HepG2 (cell line): ENCODE measurements around the gene GTSF1L. TPM values are rescaled to one million over a fixed set of nuclear protein-coding genes. Genes with fewer than 3 reads are reported as not detected.
A peak's percentile ranks its signal among the peaks of the same experiment; 100 is the strongest.

ENCODE experiments used
- ATF5 ChIP-seq: sonication (generic); formaldehyde crosslinking; IDR thresholded peaks from 2 replicates; pipeline ENCODE4 v1.4.0; 2020; ENCODE audit warnings: mild to moderate bottlenecking, low read depth, missing genetic modification reagents
- HMGXB3 ChIP-seq: sonication (generic); formaldehyde crosslinking; IDR thresholded peaks from 2 replicates; pipeline ENCODE4 v1.4.0; 2020; ENCODE audit warnings: missing genetic modification reagents, borderline replicate concordance
- IKZF5 ChIP-seq: IDR thresholded peaks from 2 replicates; pipeline ENCODE4 v1.6.1; 2018; ENCODE audit warnings: missing genetic modification reagents, mild to moderate bottlenecking, missing compliant biosample characterization
- MAFF ChIP-seq: IDR thresholded peaks from 2 replicates; pipeline ENCODE4 v1.6.1; 2011; ENCODE audit warnings: low read depth, low read length, improper control_type of control experiment
- MIER3 ChIP-seq: IDR thresholded peaks from 2 replicates; pipeline ENCODE4 v1.6.1; 2016; ENCODE audit warnings: missing compliant biosample characterization, borderline replicate concordance
- PBX2 ChIP-seq: IDR thresholded peaks from 2 replicates; pipeline ENCODE4 v1.6.1; 2016; ENCODE audit warnings: control low read depth
- PHF5A ChIP-seq: IDR thresholded peaks from one replicate; pipeline ENCODE4 v1.6.1; 2018; ENCODE audit warnings: low read depth, missing genetic modification reagents; ENCODE audit not compliant: unreplicated experiment
- PREB ChIP-seq: sonication (generic); formaldehyde crosslinking; IDR thresholded peaks from 2 replicates; pipeline ENCODE4 v1.4.0; 2020; ENCODE audit warnings: missing genetic modification reagents
- SNAPC5 ChIP-seq: sonication (generic); formaldehyde crosslinking; IDR thresholded peaks from 2 replicates; pipeline ENCODE4 v1.8.1; 2023; ENCODE audit warnings: mild to moderate bottlenecking, missing genetic modification reagents, borderline replicate concordance
- SP1 ChIP-seq, 2 experiments: fragments of 450-650 bp in 1 of 2; sonication (generic) in 1 of 2; formaldehyde crosslinking in 1 of 2; IDR thresholded peaks; 2 replicates each; pipeline versions ENCODE4 v1.4.0 to v1.6.1; 2016 to 2020; ENCODE audit warnings: missing genetic modification reagents in 1 of 2
- SRSF1 ChIP-seq: fragments of 200-400 bp; formaldehyde crosslinking; optimal IDR thresholded peaks from 2 replicates; pipeline ENCODE3; 2017; ENCODE audit warnings: mild to moderate bottlenecking, low read depth, low read length, moderate library complexity
- TBX3 ChIP-seq: fragments of 450-650 bp; IDR thresholded peaks from 2 replicates; pipeline ENCODE4 v1.6.1; 2017; ENCODE audit warnings: antibody characterized with exemption, mild to moderate bottlenecking, inconsistent platforms, borderline replicate concordance
- YY1 ChIP-seq: IDR thresholded peaks from 2 replicates; pipeline ENCODE4 v1.6.1; 2011; ENCODE audit warnings: low read length, low read depth, moderate library complexity, mild to moderate bottlenecking; ENCODE audit not compliant: insufficient read depth, insufficient replicate concordance
- ZNF670 ChIP-seq: sonication (generic); formaldehyde crosslinking; IDR thresholded peaks from 2 replicates; pipeline ENCODE4 v1.8.0; 2022; ENCODE audit warnings: mild to moderate bottlenecking, missing genetic modification reagents, borderline replicate concordance
- polyA plus RNA-seq, 8 experiments: library from polyadenylated mRNA; depleted of rRNA in 3 of 8; stranded (reverse) in 7 of 8; unstranded in 1 of 8; fragments of >200 nt; fragmentation: Illumina TruSeq in 4 of 8; extraction: Trizol in 4 of 8; gene quantifications; 2 replicates each; pipeline versions ENCODE4 v1.2.1 to v1.2.3, GENCODE V29; 2011 to 2016; ENCODE audit warnings: low read depth in 4 of 8, missing spikeins in 1 of 8, mixed read lengths in 1 of 8; ENCODE audit not compliant: insufficient read depth in 1 of 8
- total RNA-seq, 5 experiments: library from RNA; depleted of rRNA; stranded (reverse); fragments of >200 nt; fragmentation: Illumina TruSeq; extraction: Trizol; gene quantifications; 2 replicates each; pipeline ENCODE4 v1.2.3, GENCODE V29; 2016; ENCODE audit warnings: low read depth in 1 of 5
- TF ChIP-seq, protein P1 (sequence below): sonication (generic); formaldehyde crosslinking; IDR thresholded peaks from 2 replicates; pipeline ENCODE4 v1.8.1; 2023; ENCODE audit warnings: mild to moderate bottlenecking, inconsistent platforms, moderate library complexity, missing genetic modification reagents, borderline replicate concordance
- TF ChIP-seq, protein P2 (sequence below): sonication (generic); formaldehyde crosslinking; IDR thresholded peaks from 2 replicates; pipeline ENCODE4 v1.5.0; 2020; ENCODE audit warnings: mild to moderate bottlenecking, missing genetic modification reagents, moderate library complexity

The GTSF1L gene
- total and polyA plus RNA-seq, 2 of the 13 experiments (the other 11 are each of a cell fraction or from before 2014, with no cell fraction given), result not detected

- TF ChIP-seq HMGXB3, result no peak
- TF ChIP-seq ZNF670 (CRISPR knock-in tag), result no peak
- TF ChIP-seq, protein P1, sequence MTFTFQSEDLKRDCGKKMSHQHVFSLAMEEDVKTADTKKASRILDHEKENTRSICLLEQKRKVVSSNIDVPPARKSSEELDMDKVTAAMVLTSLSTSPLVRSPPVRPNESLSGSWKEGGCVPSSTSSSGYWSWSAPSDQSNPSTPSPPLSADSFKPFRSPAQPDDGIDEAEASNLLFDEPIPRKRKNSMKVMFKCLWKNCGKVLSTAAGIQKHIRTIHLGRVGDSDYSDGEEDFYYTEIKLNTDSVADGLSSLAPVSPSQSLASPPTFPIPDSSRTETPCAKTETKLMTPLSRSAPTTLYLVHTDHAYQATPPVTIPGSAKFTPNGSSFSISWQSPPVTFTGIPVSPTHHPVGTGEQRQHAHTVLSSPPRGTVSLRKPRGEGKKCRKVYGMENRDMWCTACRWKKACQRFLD (CRISPR knock-in tag), result no peak
- TF ChIP-seq SRSF1, result no peak
- no peak for TF ChIP-seq MAFF
- TF ChIP-seq TBX3, result peak; percentile 30; the same call in 1 of the 2 replicates
- TF ChIP-seq MIER3, result no peak
- TF ChIP-seq, protein P2, sequence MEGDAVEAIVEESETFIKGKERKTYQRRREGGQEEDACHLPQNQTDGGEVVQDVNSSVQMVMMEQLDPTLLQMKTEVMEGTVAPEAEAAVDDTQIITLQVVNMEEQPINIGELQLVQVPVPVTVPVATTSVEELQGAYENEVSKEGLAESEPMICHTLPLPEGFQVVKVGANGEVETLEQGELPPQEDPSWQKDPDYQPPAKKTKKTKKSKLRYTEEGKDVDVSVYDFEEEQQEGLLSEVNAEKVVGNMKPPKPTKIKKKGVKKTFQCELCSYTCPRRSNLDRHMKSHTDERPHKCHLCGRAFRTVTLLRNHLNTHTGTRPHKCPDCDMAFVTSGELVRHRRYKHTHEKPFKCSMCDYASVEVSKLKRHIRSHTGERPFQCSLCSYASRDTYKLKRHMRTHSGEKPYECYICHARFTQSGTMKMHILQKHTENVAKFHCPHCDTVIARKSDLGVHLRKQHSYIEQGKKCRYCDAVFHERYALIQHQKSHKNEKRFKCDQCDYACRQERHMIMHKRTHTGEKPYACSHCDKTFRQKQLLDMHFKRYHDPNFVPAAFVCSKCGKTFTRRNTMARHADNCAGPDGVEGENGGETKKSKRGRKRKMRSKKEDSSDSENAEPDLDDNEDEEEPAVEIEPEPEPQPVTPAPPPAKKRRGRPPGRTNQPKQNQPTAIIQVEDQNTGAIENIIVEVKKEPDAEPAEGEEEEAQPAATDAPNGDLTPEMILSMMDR (CRISPR knock-in tag), result no peak
- no peak for TF ChIP-seq YY1
- TF ChIP-seq SP1 (IDR thresholded peaks at IDR 0.05), result no peak
- TF ChIP-seq SP1 (CRISPR knock-in tag; IDR thresholded peaks at IDR 0.05), result no peak
- no peak for TF ChIP-seq ATF5 (CRISPR knock-in tag)
- no peak for TF ChIP-seq PBX2
- no peak for TF ChIP-seq PREB
- TF ChIP-seq IKZF5, result no peak
- no peak for TF ChIP-seq PHF5A (CRISPR knock-in tag)
- no peak for TF ChIP-seq SNAPC5 (CRISPR knock-in tag)
These were observed 1.3 kb upstream of the GTSF1L start (continued) for GRCh38 chr20:43727980-43728590.
